Measurements from ENCODE around the gene KCNAB1.

- TF ChIP-seq, protein P1, sequence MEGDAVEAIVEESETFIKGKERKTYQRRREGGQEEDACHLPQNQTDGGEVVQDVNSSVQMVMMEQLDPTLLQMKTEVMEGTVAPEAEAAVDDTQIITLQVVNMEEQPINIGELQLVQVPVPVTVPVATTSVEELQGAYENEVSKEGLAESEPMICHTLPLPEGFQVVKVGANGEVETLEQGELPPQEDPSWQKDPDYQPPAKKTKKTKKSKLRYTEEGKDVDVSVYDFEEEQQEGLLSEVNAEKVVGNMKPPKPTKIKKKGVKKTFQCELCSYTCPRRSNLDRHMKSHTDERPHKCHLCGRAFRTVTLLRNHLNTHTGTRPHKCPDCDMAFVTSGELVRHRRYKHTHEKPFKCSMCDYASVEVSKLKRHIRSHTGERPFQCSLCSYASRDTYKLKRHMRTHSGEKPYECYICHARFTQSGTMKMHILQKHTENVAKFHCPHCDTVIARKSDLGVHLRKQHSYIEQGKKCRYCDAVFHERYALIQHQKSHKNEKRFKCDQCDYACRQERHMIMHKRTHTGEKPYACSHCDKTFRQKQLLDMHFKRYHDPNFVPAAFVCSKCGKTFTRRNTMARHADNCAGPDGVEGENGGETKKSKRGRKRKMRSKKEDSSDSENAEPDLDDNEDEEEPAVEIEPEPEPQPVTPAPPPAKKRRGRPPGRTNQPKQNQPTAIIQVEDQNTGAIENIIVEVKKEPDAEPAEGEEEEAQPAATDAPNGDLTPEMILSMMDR (optimal IDR thresholded peaks at IDR 0.05 in 1 of 3, IDR thresholded peaks at IDR 0.05 in 1 of 3, conservative IDR thresholded peaks at IDR 0.05 in 1 of 3; ENCODE audit: extremely low read depth in 1 of 3, insufficient read depth in 2 of 3, low read length in 3 of 3) = no peak
- no peak for TF ChIP-seq EZH2 (IDR thresholded peaks at IDR 0.05; ENCODE audit: low read length)
These were observed 359.2 kb downstream of the KCNAB1 start for GRCh38 chr3:156479604-156480003.

Data from keratinocyte (primary cell).